GM12874 (cell line): ENCODE data around the gene DEFB118.

Experiments
- TF ChIP-seq, protein P1 (sequence below): IDR thresholded peaks from 2 replicates; pipeline ENCODE4 v1.5.1; 2011; ENCODE audit warnings: low read depth, mild to moderate bottlenecking, control low read depth, low read length, moderate library complexity; ENCODE audit not compliant: insufficient read depth

The DEFB118 gene

DNA sequence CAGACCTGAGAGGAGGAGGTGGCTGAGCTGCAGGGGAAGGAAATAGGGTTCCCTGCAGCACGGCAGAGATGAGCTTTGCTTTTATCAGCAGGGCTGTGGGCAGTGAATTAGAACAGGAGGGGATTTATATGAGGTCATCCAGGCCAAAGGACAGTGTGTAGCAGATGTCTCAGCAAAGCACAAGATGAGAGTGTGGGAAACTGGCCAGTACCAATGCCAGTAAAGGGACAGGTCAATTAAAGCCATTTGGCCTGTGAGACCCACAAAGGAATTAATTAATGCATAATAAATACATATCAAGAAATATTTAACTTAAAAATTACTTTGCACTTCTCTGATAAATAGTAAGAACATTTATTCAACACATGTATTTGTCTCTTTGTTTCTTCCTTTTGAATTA lies 22.1 kb downstream of the DEFB118 start, which contains the start of gene DEFB119:
DEFB119 (minus strand) TSS at position 101 of the 400 bp plus-strand sequence. CDS start 107 bp downstream, outside the sequence.
- TF ChIP-seq, protein P1, sequence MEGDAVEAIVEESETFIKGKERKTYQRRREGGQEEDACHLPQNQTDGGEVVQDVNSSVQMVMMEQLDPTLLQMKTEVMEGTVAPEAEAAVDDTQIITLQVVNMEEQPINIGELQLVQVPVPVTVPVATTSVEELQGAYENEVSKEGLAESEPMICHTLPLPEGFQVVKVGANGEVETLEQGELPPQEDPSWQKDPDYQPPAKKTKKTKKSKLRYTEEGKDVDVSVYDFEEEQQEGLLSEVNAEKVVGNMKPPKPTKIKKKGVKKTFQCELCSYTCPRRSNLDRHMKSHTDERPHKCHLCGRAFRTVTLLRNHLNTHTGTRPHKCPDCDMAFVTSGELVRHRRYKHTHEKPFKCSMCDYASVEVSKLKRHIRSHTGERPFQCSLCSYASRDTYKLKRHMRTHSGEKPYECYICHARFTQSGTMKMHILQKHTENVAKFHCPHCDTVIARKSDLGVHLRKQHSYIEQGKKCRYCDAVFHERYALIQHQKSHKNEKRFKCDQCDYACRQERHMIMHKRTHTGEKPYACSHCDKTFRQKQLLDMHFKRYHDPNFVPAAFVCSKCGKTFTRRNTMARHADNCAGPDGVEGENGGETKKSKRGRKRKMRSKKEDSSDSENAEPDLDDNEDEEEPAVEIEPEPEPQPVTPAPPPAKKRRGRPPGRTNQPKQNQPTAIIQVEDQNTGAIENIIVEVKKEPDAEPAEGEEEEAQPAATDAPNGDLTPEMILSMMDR: no peak

DNA sequence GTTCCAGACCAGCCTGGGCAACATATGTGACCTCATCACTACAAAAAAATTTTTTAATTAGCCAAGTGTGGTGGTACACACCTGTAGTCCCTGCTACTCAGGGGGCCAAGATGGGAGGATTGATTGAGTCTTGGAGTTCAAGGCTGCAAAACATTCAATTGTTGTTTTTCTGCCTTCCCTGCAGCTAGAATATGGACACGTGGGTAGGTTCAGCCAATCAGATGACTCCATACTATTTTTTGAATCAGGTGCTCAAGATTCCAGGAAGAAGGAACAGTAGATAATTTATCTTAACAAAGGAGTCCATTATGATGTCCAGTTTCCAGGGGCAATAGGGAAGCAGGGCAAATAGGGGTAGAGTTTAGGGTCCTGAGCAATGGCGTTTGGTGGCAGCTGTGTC lies 24.4 kb downstream of the DEFB118 start:
- TF ChIP-seq, protein P1: no peak

DNA sequence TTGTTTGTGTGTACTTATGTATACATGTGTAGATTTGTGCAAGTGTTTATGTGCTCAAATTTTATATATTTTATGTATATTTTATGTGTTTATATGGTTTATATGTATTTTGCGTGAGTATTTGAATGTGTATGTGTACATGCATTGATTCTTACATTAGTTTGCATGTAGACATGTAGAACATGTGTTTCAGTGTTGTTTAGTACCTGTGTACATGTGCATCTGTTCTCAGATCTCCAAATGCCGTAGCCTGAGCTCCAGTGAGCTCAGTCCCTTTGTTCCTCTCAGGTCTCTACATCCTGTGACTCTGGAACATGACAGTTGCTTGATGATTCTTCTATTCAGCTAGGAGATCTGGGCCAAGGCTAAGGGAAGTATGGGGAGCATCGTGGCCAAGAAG lies 26.5 kb downstream of the DEFB118 start:
- TF ChIP-seq, protein P1: no peak

DNA sequence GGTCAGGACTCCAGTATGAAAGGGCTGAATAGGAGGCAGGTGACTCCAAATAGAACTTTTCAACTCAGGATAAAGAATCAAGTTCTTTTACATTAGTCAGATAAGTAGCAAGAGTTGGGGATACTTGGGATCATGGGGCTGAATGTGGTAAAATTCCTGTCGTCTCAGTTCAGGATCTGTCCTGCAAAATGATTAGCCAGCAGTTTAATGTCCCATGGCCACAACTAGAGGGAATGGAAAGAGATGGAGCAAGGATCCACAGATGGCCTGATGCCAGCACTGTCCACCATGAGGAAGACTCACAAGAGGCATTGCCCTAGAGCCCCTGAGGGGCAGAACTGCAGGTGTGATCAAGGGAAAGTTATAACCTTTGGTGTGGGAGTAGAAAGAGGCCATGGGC lies 35.5 kb downstream of the DEFB118 start:
- TF ChIP-seq, protein P1: no peak

DNA sequence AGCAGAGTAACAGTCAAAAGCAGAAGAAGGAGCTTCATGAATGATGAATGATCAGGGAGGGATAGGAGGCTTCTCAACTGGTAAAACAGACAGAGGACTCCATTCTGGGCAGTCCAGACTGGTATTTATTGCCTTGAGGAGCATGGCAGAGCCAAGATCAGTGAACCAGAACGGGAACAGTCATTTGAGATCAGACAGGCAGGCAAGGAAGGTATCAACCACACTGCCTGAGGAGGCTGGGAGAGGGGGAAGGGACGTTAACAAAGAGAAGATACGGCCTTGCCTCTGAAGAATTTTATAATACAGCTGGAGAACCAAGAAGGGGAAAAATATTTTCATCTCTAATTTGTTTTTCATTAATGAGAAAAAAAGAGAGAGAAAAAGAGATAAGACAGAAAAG lies 37.7 kb downstream of the DEFB118 start, which contains the start of gene DEFB121:
DEFB121 (minus strand) TSS at position 101 of the 400 bp plus-strand sequence; CDS start at position 38, 63 bp downstream.
- TF ChIP-seq, protein P1: no peak

- TF ChIP-seq, protein P1: no peak
Observed at GRCh38 chr20:31410011-31410410, 41.6 kb downstream of the DEFB118 start.

- TF ChIP-seq, protein P1: no peak
Observed at GRCh38 chr20:31414381-31414780, 46.0 kb downstream of the DEFB118 start.
